Islet of Langerhans (tissue), 1 donor: ENCODE data around the gene COL5A2.

Experiments
- FAIRE-seq: peaks from one replicate; lab custom pipeline; 2011; peaks lifted over from hg19 to GRCh38; lab: Jason Lieb, UNC

COL5A2 gene

DNA sequence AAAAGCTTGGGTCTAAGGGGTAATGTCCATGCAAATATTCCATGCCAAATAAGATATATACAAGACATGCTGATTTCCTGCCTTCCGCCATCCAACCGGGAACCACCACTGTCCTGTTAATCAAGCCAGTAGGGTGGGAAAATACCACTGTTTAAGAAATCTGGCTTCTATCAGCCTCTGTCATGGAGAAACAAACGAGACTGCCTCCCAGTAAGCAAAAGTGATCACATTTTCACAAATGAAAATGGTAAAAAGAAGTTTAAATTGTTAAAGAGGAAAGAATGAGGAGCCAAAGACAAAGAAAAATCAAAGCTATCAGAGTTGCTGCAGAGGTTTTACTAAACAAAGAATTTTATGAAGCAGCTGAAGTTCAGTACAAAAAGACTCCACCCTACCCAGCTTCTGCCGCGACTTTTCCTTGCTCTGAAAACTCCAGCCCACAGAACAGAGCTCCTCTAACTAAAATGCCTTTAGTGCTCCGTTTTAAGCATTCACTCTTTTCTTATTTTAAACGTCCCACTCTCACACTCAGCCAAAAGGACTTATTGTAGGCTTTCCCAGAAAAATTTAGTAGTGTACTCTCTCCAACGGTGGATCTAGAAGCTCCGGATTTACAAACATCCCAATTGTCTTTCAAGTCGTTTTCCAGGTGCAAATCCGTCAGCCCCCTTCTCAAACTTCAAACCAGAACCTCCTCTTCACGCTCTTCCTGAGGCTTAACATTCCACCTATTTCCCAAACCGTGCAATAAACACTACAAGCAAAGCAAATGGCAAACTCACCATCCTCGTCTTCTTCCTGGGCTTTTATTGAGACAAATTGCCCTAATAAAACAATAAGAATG is 613 bp downstream of the COL5A2 start:
- no peak for FAIRE-seq

DNA sequence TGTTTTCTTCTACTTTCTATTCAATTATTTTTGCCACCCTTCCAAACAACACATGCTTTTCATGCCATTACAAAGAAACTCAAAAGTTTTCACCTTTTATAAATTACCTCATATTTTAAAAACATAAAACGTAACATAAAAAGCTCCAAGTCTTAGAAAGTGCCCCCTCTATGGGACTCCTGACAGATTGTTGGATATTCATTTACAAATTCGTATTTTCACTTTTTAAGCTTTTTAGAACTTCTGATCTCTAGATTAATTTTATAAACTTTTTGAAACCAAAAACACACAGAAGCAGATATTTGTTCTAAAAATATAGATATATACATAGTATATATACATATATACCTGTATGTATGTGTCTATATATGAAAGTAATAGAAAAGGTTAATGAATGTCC is 1.5 kb downstream of the COL5A2 start:
- no peak for FAIRE-seq

DNA sequence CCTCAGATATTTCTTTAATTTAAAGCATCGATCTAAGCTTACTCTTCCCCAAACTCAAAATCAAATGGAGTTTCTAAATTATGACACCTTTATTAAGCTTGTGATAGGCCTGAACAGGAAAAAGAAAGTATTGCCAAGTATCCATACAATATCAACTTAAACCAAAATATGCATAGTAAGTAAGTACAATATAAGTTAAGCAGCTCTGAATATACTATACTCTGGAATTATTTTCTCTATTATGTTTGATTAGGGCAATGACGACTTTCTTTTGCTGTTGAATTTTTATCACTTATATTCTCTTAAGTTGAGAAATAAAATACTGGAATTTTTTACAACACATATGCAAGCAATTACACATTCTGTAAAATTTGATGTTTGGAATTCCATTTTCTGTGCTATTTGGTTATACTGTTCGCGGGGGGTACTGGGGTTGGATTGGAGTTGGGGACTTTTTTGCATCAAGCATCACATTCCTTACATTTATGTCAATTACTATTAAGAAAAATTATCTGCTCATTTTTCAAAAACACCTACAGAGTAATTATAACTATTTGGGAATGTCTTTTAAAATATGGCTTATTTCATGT is 2.2 kb downstream of the COL5A2 start:
- FAIRE-seq, result no peak

DNA sequence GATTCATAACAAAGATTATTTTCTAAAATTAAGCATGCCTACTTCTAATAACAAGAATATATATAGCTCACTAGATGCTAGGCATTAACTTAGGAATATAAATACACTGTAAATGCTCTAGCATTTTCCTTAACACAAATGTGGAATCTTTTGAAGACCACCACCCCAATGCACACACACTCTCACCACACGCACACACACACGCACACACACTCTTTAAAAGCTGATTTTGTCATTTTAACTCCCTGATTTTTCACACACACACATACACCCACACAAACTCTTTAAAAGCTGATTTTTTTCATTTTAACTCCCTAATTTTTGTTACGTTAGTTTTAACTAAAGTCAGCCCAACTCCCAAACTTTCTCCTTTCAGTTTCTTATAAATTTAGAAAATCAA is 3.0 kb downstream of the COL5A2 start:
- no peak for FAIRE-seq

DNA sequence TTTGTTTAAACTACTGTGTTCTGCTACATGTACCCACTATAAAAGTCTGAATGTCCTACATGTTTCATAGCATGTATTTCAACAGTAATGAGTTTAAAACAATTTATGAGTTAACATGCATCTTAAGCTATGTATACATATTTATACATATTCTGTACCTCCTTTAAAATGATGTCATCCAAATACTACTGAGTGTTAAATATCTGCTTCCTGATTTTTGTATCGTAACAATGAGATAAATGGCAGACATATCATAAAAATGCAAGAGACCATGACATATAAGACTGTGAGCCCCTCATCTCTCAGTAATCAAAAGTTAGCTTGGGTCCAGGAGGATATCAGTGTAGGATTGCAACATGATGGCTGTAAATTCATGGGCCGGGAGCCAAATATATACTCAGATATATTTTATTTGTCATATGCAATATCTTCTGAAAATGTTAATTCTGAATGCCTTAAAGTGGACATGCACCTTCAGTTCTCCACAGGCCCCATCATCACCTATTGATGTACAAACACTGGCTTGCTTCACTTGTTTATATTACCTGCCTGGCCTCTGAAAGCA is 3.6 kb downstream of the COL5A2 start:
- FAIRE-seq, result no peak

DNA sequence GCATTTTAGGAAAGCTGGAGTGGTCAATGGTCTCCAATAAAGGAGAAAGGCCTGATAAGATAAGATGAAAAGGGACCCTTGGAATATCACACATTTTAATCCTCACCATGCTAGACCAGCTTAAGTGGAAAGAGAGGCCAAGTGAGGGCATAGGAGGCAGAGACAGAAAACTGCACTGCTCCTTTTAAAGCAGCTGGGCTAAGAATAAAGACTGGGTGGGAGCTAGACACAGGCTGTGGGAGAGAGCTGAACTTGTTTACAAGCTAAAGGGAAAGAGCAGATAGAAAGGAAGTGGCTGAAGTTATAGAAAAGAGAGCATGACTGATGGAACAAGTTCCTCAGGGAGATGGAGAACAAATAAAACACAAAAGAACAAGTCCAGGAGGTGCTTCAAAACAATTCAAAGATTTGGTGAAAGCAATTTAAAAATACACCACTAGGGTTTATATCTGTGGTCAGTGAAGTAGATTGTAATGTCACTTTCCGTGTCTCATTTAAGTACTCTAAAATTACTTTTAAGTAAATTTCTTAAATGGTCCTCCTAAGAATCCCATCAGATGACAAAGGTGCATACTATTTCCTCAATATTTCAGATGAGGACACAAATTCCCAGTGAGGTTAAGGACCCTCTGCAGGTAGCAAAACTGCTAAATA is 7.5 kb downstream of the COL5A2 start:
- FAIRE-seq, result no peak

DNA sequence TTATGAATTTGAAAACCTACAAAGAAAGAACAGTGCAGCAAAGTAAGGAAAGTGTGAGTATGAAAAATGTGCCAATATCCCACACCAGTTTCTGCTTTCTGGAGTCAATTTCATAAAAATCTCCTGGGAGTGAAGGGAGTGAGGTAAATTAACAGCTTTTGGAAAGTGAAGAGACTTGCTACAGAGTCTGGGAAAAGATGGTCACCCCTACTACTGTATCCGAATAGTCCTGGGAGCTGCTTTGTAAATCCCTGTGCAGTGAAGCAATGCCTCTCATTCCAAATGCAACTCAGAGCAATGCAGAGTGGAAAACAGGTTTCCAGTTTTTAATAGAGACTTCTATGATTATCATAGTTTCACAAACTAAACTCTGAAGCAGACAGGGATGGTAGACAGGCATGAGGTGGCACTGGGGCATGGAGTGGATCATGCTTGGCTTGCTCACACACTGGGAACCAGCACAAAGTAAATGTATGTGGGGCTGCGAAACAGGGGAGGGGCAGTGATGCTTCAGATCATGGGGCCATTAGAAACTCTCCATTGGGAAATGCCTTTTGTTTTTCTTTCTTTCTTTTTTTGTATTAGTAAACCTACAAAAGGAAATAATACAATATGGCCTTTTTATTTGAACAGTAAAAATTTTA is 10.6 kb downstream of the COL5A2 start:
- FAIRE-seq, result no peak

DNA sequence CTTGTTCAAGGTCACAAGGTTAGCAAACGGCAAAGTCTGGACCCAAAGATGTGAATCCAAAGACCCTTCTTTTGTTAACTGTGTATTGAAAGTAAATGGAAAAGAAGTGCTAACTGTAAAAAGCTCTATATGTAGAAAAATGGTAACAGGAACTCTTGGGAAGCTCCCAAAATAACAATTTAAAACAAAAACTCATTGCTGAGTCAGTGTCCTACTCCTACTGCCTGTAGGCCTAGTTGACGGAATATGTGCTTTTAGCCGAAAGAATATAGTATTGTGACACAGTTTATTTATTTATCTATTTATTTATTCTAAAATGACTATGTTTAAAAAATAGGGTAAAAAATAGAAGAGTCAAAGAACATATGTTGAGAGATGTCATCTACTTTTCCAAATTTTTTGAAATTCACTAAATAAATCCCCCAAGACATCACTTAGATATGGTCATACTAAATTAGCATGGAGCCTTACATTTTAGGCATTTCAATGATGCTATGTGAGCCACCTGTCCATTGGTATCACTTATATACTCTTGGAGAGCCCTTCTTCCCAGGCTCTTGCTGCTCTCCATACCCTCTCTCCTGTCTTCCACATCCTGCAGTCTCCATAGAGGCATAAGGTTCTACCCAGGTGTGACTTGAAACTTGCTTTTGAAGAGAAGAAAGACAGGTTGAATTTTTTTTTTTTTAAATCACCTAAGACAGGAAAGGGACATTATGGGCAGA is 13.7 kb downstream of the COL5A2 start:
- no peak for FAIRE-seq

DNA sequence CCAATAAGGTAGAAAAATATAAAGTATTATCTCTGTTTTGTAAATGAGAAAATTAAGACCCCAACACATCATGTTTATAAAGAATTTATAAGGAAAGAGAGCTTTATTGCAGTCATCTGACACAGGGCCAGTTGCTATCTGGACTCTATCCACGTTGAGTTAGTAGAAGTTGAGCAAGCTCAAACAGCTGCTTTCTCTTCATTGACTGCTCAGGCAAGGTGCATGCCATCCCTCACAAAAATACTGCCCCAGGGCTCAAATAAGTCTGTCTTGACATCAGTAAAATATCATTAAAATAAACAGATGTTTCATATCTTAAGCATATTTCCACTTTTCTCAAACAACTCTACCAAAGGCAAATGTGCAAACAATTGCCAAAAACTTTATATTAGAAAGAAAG is 14.8 kb downstream of the COL5A2 start:
- FAIRE-seq, result no peak

DNA sequence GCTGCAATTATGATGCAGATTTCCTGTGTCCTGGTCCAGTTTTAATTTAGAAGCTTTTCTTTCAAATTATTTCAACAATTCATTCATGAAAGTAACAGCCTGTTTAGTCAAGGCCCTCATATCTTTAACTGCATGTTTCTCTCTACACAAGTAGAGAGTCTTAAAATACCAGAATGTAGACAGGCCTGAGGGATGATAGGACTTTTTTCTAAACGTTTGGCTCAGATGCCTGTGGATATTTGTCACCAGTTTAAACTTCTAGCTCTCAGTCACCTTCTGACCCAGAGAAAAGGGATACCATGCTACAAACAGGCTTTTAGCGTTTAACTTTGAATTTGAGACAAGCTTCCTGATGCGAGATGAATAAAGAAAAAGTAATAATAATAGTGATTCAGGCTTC is 15.7 kb downstream of the COL5A2 start:
- FAIRE-seq, result no peak

DNA sequence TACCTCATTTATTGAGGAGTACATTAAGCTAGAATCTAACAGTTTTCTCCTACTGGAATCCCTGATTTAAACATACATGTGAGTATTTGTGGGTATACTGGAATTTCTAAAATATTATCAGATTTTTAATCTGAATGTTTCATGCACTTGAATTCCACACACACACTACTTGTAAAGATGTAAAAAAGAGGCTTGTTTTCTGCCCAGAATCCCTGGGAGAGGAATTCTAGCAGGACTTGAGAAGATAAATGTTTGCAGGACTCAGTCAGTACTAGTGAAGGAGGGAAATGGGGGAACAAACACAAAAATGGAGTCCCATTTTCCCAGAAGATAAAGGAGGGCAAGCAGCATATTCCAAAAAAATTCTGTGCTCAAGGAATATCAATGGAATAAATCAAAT is 17.0 kb downstream of the COL5A2 start:
- no peak for FAIRE-seq

DNA sequence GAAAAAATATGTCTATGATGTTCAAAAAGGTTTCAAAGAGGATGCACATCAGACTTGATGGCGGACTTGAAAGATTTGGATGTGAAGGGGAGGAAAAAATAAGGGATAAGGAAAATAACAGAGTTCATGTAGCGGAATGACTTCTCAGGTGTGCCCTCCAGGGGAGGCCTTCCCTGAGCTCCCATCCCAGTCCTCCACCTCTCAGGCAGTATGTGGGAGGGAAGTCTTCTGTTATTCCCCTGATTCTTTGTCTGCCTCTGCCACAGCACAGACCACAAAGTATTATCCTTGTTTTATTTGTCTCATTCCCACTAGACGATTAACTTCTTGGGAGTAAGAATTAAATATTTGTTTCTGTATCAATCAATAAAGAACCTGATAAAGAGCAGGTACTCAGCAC is 17.7 kb downstream of the COL5A2 start:
- FAIRE-seq, result no peak

DNA sequence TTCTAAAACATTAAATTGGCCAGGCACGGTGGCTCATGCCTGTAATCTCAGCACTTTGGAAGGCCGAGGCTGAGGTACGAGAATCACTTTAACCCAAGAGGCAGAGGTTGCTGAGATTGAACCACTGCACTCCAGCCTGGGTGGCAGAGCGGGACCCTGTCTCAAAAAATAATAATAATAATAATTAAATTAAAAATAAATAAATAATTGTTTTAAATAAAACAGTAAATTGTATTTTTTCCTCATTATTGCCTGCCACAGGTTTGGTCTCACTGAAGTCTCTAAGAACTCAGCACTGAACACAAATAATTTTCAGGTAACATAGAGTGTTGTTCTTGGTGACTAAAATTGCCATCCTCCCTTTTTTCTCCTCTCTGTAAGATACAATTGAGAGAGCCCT is 19.8 kb downstream of the COL5A2 start:
- FAIRE-seq, result no peak

DNA sequence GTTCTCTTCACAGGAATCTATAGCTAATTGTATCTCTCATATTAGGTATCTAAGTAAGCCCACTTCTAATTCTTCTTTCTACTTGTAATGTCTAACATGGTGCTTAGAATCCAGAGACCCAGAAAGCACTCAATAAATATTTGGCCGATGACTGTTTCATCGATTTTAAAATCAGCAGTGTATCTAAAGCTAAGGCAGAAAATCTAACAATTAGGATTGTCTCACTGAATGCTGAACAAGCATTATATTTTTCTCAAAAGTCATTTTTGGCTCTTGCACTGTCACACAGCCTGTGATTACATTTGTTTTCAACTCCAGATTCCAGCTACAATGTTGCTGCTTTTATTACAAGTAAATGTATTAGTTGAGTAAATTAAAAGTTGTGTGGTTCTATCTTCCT is 20.3 kb downstream of the COL5A2 start:
- no peak for FAIRE-seq

DNA sequence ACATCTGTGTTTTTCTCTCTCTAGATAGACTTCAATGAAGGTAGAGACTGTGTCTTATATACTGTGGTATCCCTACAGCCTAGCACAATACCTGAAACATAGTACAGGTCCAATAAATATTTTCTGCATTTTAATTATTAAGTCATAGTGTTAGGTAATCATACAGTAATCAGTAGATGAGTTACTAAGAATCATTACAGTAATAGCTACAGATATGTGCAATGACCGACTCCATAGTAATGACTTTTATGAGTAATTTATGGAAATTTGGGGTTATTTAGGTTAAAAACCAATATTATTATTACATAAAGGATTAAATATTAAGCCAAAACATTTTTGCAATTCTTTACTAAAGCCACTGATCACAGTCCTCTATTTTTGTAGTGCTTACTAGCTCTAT is 21.6 kb downstream of the COL5A2 start:
- no peak for FAIRE-seq

DNA sequence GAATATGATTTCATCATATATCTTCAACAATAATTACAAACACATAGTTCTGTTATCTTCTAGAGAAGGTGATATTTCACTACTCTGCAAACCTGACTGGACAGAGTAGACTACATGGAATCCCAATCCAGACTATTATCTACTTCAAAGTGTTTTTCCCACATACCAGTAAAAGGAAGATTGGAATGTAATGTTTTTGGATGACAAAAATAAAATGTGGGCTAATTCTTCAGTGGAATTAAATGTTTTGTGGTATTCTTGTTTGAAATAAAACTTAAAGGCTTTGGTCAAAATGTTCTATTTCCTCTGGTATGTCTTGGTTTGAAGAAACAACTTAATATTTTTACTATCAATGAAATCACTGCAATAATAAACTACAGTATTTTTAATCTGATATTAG is 22.1 kb downstream of the COL5A2 start:
- no peak for FAIRE-seq

DNA sequence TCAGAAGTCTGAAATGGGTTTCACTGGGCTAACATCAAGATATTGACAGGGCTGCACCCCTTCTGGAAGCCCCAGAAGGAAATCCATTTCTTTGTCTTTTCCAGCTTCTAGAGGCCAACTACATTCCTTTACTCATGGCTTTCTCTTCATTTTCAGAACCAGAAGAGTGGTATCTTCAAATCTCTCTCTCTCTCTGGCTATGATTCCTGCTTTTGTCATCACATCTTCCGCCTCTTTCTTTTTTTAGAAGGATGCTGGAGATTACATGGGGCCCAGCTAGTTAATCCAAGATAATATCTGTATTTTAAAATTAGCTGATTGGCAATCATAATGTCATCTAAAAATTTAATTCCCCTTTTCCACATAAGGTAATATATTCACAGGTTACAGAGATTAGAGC is 23.8 kb downstream of the COL5A2 start:
- FAIRE-seq, result no peak

DNA sequence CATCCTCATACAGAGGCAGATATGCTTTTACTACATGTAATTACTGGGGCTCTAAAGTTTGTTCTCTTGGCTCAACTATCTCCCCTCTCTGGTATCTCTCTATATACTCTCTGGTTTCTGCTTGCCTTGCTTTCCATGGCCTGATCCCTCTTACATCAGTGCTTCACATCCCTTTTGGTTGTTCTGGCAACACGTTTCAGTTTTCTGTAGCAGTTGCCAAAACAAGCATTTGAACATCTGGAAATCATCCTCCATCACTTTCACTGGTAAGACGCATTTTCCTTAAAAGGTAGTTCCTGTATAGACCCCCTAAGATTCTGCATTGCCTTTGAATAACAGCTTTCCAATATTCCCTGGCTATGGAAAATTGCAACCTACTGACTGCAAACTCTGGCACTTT is 25.9 kb downstream of the COL5A2 start:
- FAIRE-seq, result no peak

DNA sequence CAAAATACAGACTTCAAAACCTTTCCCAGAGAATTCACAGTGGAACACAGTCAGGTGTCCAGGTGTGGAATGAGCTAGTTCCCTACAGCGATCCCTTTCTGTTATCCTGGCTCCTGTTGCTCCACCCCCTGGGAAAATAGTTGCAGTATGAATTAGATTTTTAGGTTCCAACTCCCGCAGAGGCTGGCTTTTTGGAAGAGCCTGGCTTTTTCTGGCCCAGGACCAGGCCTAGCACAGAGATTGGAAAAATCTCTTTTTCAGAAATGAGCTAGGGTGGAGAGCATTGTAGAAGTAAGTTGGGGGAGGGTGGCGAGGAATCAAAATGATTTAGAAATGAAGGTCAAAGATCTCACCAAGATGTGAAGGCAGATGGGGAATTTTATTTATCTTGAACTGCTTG is 27.1 kb downstream of the COL5A2 start:
- no peak for FAIRE-seq

DNA sequence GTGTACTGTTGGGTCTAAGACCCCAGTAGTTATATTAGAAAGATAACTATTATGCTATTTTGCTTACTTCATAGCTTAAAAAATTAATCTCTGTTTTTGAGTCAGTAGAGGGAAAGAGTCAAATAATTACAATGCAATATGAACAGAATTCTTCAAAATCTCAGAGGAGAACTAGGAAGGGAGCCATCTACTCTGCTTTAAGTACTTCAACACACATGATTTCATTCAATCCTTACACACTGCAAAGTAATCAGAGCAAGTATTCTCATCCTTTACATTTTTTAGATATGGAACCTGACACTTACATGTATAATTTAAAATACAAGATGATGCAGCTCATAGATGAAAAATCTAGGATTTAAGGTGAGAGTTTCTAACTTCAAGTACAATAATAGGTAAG is 27.7 kb downstream of the COL5A2 start:
- FAIRE-seq, result no peak

DNA sequence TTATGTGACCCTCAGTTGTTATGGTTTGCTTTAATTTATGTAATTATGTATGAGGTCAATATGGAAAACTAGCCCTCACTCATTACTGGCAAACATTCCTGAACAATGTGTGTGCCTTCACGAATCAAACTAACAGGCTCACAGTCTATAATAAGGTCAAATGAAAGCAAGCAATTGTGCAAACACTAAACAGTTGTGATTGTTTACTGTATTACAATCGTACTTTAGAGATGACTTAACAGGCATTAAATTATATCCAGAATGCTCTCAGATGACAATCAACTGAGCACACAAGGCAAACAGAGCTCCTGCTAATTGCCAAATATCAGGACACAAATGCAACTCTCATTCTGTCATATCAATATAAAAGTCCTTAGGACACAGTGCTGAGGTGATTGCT is 29.5 kb downstream of the COL5A2 start:
- FAIRE-seq, result no peak

DNA sequence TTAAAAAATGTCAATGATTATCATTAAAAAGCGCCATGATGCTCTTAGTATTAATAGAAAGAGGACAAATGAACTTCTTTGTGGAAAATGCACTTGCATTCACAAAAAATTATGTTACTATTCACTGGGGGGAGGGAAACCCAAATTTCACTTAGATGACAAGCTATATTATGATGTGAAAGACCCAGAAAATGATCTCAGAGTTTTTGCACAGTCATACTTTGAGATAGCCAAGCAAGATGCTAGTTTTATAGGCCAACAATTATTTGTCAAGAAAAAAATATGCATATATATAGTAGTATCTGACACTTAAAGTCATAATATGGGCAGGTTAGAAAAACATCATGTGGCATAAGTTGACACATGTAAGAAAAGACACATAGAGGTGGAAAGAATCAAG is 31.6 kb downstream of the COL5A2 start:
- FAIRE-seq, result no peak
